Stimulated activated CD4-positive, alpha-beta T cell treated with anti-CD3 and anti-CD28 coated beads, Interleukin-2, amount 100 ng/mL, for 24 hours (primary cell): ENCODE measurements around the gene SOCS6.

Experiments
- DNase-seq, 2 donors: peaks; one replicate each; pipeline ENCODE4 v3.0.0-alpha.2; 2020

SOCS6 gene

DNA sequence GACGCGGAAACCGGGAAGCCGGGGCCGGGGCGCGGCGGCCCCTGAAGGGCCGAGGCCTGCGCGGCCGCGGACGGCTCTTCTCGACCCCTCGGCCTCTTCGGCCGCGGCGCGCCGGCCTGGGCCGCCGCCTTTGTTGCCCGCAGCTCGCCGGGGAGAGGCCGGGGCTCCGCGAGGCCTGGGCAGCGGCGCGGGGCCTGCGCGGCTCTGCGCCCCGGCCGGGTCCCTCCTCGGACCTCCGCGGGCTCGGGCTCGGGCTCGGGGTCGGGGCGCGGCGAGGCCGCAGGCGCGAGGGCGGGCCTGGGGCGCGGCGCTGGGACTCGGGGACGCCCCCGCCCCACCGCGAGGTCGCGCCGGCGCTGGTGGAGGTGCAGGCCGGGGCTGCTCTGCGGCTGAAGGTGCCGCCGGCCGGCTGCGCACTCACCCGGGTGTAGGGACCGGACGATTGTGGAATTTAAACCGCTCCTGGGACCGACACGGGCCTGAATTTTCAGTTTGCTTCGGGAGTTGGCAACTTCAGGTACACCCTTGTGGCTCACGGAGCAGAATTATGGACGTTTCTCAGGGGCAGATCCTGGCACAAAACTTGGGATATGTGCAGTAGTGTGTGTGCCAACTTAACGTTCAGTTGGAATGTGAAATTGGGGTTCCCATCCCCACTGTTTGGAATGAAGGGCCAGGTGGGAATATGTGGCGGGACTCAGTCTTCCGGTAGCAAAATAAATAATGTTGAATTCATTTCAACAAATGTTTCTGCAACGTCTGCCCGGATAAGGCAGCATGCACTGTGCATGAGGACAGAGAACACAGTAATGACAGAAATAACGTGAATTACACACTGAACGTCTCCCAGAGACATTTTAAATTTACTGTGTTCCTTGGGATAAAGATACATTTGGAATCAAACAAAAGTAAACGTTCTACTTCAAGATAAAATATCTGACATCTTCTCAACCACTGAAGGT, 787 bp downstream of the SOCS6 start:
- peak in 1 of 2 donors; percentile 32 for DNase-seq

DNA sequence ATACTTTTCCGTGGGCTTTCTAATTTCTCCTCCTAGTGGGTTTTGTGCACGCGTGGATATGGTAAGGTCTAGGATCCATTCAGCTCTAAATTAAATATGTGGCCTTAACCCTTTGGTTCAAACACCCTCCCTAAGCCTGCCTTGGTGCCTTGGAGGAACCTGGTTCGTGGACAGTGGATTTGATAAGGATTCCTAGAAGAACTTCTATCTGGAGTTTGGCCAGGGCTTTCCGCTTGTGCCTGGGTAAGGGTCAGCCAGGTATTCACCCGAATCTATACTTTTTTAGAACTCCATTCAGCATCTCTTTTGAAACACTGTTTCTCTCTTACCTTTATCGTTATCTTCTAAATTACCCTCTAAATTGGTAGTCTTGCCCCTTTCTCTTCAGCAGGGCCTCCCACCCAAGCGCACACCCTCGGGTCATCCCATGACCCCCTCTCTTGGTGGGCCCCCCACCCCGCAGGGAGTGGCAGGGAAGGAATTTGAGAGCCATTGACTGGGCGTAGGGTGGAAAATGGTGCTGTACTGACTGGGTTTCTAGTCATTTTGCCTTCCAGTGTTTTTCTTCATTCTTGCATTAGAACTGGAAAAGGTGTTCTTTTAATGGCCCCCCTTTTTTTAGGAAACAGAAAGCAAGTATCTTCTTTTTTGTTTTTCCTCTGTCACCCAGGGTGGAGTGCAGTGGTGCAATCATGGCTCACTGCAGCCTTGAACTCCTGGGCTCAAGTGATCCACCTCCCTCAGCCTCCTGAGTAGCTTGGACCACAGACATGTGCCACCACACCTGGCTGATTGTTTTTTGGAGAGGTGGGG, 1.8 kb downstream of the SOCS6 start:
- DNase-seq: no peak

DNA sequence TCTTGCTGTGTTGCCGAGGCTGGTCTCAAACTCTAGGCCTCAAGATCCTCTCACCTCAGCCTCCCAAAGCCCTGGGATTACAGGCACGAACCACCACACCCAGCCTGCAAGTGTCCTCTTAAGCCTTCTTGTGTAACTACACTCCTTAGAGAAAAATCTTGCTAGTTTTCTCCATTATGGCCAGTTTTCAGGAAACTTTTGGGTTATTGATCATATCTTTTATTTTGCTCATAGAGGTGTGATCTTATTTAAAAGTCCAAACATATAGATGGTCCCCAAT, 2.4 kb downstream of the SOCS6 start:
- DNase-seq: no peak

DNA sequence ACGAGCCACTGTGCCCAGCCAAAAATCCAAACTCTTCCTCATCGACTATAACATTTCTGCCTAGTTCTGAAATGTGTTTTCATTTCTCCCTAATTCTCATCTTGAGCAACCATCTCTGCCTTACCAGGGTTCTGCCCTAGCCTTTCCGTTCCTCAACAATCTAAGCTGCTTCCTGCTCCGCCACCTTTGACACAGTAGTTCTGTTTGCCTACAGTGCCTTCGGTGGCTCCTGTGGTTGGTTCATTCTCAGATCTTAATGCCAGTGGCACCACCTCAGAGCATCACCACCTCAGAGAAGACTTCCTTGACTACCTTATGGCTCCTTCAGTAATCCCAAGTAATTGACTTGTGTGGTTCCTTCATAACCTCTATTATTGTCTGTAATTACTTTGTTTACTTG, 3.8 kb downstream of the SOCS6 start:
- no peak for DNase-seq

DNA sequence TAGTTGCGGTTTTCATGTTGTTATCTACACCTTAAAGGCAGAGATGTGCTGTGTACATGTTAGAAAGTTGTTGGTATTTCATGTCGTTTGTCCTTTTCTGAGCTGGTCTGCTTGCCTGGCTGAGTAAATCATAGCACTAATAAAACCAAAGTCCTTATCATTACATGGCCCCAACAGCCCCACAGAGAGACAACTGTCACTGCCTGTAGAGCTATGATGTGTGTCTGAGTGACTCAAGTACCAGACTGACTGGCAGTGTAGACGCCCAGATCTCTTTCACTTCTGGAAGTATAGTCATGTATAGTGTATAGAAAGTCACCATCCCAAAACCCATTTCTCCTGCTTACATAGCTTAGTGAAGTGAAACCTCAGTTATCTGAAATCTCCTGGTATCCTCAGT, 4.3 kb downstream of the SOCS6 start:
- DNase-seq: no peak

DNA sequence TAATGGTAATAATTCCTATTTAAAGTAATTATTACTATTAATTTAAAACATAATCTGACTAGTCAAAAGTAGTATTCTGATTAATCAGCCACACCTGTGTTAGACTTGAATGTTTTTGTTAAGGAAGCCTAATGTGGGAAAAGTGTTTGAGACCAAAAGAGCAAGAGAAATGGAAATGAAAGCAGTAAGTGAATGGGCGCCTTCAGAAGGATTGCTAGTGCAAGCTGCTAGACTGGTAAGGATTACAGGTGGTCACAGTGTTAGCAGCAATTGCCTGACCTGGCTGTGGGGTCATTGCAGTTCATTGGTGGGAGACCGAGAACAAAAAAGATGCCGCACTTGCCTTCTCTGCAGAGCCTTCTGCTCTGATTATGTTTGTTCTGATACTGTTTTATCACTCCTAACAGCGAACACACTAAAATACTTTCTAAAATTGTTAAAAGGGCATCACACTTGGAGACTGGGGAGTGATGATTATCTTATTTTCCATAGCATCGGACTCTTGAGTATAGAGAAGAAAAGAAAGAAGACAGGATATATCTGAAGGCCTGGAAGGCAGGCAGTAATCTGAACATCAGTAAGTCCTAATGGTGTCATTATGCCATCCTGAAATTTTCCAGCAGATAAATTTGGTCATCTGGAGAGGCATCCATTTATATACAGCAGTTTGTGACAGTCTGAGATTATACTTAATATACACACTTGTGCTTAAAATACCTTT, 5.8 kb downstream of the SOCS6 start:
- DNase-seq: no peak

DNA sequence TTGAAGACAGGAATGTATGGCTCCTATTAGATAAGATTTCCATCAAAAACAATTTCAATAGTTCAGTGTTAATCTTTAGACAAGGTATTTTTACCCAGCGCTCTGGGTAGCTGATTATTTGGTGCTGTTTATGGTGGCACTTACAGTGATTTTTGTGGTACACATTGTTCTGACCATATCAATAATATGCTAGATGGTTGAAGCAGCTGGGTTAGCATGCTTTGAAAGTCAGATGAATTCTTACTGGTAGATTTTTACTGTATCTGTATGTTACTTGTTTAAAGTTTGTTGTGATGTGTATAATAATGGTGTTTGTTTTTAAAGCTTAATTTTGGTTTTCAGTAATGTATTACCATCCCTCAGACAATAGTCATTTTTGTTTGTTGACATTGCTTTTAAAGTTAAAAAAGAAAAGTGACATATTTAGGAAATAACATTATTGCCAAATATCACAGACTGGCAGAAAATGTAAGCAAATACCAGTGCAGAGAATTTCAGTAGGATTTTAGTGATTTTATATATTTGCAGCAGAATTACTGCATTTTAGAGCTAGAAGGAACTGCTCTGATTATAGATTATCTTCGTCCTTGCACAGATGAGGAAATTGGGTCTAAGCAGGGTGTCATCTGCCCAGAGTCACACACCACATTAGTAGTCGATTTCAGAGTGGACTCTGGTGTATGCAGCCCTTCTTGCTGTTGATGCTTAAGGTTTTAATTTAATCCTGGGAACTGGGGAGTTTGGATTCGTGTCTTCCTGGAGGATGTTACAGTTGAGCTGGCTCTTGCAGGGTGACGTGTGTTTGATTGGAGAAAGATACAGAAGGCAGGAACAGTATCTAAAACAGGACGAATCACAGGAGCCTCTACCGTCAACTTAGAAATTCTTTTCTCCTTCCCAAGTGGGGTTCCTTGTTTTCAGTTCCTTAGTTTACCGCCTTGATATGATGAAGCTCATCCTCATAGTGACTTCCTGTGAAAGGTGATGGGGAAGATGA, 6.6 kb downstream of the SOCS6 start:
- no peak for DNase-seq

DNA sequence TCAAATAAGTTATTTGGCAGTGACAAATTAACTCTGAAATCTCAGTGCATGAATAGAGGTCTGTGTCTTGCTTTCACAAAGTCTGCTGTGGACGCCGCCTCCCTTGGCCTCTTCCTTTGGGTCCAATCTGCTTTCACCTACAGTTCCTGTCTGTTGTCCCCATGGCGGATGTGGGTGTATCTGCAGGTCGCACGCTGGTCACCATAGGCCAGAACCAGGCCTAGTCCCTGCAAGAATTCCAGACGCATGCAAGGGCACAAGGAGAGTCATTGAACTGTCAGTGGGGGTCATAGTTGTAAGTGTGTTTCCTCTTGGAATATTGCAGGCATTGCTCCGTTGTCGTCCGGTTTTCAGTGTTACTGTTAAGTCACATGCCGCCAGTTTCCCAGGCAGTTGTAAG, 7.4 kb downstream of the SOCS6 start:
- no peak for DNase-seq

DNA sequence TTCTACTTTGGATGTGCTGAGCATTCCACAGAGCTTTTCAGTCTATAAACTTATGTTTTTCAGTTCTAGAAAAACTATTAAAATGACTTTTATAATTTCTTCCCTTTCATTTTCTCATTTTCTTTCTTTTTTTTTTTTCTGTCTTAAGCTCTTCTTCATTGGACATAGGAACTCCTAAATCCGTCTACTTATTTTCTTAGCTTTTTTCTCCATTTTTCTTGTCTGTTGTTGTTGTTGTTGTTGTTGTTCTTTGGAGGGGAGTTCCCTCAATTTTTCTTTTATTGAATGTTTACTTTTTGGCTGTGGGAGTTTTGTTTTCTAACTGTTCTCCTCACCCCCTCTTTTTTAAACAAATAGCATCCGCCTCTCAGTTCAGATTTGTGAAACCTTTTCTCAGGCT, 7.9 kb downstream of the SOCS6 start:
- DNase-seq: no peak

DNA sequence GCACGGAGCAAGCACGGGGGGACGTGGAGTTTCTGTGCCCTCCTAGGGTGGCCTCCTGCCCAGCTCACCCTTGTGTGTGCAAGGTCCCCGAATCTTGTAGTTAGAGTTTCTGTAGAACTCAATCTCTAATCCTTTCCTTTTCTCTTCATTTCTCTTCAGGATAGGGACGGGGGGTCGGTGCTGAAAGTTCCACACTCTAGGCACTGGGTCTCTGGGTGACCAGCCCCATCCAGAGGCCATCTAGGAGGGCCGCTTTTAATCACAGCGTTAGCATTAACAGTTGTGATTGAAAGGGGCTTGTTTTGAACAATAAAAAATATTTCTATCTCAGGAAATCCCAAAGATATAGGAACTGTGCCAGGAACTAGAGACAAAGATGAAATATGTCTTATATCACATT, 10.5 kb downstream of the SOCS6 start:
- no peak for DNase-seq

DNA sequence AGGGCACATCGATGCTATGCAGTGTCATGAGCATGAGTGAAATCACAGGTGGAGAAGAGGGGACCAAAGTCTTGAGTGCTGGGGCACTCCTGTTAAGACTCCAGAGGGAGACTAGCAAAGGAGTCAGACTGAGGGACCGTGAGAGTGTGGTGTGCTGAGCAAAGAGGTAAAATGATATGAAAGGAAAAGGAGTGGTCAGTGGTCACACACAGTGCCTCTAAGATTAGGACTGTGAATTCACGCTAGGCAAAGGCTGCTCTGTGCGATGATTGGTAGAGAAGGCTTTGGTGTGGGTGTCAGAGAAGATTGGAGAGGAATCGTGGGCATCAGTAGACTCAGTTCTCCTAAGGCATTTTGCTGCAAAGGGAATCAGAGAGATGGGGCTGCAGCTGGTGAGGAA, 12.8 kb downstream of the SOCS6 start:
- DNase-seq: no peak

DNA sequence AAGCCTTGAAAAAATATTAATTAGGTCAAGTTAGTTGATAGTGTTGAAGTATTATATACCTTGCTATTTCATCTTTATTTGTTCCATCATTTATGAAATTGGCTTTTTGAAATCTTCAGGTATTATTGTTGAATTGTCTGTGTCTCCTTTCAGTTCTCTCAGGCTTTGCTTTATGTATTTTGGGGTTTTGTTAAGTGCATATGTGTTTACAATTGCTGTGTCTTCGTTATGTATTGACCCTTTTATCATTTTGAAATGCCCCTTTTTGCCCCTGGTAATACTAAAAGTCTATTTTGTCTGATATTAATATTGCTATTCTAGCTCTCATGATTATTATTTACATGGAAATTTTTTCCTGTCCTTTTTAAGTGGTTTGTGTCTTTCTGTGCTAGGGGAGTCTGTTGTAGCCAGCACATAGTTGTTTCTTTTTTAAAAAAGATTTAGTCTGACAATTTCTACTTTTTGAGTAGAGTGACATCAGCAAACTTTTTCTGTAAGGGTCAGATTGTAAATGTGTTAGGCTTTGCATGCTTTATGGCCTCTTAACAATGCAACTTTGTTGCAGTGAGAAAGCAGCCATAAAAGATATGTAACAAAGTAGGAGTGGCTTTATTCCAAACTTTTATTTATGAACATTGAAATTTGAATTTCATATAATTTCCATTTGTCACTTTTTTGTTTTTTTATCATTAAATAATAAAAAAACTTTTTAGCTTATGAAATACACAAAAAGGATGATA, 19.9 kb downstream of the SOCS6 start:
- DNase-seq: no peak

DNA sequence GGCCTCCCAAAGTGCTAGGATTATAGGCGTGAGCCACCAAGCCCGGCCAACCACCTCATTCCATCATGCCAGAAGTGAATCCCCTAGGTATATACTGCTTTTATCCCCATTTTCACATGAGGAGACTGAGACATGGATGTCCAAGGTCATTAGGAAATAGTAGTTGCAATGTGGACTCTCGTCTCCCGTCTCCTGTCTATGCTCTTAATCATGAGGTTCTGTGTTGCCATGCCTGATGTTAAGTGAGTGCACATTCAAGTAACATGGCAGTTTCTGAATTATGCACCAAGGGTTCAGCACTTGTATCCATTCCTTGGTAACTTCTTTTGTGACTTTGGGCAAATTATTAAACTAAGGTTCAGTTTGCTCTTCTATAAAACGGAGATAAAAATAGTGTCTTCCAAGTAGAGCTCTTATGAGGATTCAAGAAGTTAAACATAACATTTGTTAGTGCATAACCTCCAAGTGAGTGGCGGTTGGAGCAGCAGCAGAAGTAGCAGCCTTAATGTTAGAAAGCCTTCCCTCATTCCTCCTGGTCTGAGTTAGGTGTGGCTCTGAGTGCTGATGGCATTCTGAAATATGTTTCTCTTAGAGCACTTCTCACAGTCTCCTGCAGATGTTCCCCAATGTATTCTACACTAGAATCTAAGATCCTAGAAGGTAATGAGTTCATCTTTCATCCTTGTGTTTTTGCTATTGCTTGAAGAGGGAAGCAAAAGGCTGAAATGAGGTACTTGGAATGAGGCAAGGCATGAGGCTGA, 21.9 kb downstream of the SOCS6 start:
- DNase-seq: no peak

DNA sequence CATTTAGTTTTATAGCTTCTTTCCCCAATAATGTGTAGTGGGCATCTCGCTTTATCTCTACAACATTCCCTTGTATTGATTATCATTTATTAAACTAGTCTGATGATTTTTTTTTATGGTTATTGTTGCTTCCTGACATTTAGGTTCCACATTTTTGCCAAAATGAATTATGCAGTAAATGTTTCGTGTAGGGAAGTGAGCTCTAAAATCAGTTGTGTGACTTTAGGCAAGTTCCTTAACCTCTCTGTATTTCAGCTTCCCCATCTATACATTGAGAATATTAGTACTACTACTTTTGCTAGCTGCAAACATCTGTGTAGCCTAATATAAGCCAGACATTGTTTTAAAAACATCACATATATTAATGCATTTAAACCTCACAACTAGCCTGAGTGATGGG, 22.9 kb downstream of the SOCS6 start:
- DNase-seq: no peak

DNA sequence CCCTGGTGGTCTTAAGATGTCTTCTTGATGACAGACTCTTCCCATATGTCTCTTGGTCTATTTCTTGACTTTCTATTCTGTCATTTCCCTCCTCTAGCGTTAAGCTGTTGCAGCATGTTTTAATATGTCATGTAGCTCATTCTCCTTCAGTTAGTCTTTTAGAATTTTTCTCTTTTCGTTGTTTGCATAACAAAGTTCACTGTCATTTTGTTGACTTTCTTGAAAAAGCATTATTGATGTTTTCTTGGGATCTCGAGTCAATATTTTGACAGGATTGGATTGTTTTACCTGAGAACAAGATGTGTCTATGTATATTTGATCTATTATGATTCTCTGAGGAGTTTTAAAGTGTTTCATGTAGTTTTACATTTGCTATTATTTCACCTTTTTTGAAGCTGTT, 24.8 kb downstream of the SOCS6 start:
- DNase-seq: no peak

DNA sequence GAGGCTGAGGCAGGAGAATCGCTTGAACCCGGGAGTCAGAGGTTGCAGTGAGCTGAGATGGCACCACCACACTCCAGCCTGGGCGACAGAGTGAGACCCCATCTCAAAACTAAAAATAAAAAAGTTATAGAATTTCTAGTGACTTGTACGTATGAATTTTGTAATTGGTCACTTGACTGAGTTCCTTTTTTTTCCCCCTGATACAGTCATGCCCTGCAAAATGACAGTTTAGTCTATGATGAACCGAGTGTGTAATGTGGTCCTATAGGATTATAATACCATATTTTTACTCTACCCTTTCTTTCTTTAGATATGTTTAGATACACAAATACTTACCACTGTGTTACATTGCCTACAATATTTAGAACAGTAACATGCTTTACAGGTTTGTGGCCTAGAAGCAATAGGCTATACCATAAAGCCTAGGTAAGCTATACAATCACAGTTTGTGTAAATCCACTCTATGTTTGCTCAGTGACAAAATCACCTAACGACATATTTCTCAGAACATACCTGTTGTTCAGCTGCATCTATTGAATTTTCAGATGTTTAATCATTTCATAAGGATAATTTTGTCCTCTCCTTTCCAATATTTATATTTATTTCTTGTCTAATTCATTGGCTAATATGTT, 25.4 kb downstream of the SOCS6 start:
- no peak for DNase-seq

DNA sequence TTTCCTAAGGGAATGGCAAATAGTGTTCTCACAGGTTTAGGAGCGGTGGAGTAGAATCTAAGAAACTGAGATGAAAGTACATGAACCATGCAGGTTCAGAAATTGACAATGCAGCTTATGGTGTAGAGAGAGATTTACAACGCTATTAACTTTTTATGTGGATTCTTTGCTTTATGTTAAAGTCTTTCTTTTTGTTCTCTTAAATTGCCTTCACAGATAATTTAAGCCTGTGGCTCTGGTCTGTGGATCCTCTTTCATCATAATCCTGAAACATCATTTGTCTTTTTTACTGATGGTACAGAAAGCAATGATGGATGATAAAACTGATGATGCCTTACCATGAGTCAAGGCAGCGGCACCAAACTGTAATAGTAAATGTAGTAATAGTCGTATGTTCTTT, 30.3 kb downstream of the SOCS6 start:
- no peak for DNase-seq

DNA sequence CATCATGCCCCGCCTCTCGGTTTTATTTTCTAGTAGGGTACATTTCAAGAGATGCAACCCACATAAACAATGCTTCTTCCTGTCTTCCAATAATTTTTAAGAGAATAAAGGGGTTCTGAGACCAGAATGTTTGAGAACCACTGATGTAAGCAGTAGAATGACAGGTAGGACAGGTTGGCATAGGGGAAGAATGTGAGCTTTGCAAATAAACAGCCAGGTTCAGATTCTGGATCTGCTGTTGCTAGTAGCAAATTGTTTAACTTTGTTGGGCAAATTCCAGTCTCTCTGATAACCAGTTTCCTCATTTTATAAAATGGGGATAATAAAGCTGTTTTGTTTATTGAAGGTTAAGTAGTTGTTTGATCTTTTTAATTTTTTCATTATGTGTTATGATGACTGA, 32.8 kb downstream of the SOCS6 start:
- no peak for DNase-seq

DNA sequence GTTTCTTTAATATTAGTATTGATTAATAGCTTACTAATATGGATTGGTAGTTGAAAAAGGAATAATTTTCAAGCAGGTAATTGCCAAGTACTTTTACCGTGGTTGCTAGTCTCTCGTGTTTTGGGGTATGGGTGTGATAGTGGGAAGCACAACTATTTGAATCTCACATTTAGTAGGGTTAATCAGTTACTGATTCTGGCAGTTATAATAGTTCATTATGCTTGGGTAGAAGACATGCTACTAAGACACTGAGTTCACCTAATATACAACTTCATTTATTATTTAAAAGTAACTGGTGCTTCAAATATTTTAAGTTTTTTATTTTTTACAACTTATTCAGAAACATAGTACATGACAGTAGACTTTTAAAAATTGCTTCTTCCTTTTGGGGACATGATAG, 33.5 kb downstream of the SOCS6 start:
- DNase-seq: no peak

DNA sequence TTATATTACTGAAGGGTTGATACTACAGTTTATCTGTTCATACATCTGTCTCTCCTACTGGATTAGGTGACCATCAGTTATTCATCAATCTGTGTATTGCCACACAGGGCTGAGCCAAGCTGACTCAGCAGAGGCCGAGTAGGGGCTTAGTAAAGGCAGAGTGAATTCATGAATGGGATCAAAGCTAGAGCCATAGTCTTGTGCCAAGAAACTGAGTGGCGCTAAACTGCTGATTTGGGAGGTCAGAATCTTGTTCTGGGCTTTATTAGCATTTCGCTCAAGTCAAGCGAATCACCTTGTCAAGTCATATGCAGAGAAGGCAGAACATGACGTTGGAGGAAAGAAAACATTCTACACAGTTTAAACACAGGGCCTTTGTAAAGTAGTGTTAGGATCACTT, 34.1 kb downstream of the SOCS6 start:
- DNase-seq: no peak
